ENCODE results near the gene GATA3.

The GATA3 gene

DNA sequence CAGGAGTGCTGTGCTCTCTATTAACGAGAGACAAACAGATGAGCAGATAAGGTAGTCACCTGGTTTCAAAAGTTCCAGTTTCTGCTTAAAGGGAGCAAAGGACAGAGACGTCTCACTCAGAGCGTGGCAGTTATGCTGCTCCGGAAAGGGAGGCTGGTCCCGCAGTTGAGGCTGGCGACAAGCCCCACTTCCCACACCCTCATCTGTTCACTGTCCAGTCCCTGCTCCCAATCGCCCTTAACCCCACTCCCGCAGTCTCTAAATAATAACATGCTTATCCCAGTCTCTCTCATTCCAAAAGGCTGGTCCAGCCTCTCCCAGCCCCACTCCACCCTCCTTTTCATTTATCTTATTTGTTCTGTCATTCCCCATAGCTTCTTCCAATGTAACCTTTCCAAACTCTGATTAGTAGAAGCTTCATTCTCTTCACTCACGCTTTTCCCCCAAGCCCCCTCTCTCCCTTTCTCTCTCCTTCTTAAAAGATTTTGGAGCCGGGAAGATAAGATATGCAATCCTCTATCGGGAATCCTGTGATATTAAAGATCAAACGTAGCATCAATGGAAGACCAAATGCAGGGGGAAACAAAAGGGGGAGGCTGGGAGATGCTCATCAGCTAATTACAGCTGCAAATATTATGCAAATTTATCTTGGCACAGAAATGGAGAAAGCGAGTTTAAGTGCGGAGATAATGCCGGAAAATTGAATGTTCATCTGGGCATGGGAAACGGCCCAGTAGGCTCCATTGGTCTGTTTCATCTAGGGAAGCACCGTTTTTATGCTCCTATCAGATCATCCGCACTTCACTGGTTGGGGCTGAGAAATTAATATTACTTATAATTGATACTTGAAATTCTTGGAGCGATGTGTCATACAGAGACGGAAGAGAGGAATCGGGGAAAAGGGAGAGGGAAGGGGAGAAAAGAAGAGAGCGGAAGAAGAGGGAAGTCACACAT is 16.3 kb upstream of the GATA3 start:
- no peak for DNase-seq (ENCODE audit: low read depth in 2 of 2)

DNA sequence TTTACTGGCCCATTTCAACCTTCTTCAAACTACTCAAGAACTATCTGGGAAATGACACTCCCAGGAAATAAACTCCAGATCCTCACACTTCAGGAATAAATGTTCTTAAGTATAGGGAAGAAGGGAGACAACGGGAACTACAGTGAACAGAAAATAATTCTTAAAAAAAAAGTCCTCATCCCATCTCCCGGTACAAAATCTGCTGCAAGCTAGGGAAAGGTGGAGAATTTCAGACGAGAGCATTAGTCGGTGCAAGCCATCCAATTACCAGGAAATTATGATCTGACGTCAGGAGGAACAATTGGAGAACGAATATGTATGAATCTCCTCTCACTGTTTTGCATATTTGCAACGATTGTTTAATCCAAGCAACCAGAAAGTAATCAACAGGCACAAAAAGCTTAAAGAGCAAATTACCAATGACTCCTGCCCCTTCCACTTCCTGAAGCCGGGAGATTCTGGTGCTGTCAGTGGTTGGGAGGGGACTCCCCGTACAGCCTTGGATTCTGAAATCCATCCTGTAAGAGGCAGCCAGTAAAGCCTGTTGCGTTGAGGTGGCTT is 15.1 kb upstream of the GATA3 start:
- no peak for DNase-seq (ENCODE audit: low read depth in 2 of 2)

DNA sequence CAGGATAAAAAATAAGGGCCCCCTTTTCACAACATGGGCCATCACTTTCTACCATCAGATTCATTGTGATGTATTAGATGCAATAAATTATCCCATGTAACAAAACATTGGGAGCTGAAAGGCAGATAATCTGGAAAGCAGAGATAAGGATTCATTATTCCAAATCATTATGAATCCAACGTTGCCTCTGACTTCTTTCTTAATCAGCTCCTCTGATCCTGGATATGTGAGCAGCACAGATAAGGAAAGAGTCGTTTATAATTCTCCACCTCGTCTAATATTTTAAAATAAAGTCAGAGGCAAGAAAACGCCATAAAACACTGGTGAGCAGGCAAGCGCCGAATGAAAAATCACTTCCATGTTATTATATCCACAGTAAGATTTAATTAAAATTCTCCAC is 13.8 kb upstream of the GATA3 start:
- no peak for DNase-seq (ENCODE audit: low read depth in 2 of 2)

DNA sequence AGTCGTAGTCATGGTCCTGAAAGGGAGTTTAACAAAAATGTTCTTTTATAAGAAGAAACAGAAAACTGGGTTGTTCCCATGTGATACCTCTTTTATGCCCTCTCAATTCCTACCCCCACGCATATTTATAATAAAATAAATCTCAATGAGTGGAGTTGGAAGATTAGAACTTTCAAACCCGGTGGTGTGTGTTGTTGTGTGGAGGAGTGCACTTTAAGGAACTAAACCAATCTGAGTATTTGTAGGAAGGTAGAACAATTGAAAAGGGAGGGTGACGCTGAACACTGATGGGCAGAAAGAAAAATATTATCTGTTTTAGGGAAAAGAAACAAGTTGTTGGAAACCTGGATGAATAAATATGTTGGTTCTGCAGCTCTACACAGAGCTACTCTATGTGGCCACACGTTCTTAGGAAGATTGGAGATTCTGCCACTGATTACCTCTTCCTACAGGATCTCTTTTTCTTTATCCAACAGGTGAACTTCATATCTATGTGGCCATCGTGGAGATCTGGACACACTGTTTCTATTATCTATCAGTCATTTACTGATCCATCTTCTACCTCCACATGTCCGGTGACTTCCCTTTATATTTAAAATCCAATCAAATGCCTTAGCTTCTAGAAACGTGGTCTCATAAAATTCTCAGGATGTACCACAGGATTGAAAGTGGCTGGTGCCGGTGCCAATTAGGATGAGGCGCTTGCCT is 13.1 kb upstream of the GATA3 start:
- no peak for DNase-seq (ENCODE audit: low read depth in 2 of 2)

DNA sequence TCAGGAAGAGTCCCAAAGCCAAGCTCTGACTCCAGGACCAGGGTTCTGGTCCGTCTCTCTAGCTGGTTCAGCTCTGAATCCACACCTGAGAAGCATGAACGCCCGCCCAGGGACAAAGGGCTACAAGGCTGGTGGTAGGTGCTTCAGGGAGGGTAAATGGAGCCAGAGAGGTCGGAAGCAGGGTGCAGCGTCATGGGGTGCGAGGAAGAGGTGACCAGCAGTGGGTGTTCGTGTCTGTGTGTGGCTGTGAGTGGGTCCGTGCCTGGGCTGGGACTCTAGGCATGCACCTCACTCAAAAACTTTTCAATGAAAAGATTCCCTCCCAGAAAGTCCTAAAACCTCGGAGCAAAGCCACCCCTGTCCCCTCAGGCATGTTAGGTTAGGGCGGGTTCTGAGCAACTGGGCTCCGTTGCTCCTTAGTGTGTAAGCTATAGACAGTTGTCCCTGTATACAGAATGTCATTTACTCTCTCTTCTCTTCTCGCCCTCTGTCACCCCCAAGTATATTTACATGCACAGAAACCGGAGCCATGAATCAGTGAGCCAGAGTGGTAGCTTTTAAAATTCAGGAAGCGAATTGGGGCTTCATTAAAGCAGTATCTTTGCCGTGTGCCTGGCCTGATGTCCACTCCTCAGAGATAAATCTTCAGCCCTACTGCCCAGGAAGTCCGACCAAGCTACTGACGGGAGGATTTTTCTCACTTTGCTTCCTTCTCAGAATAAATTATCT is 12.3 kb upstream of the GATA3 start:
- DNase-seq (ENCODE audit: low read depth in 2 of 2): no peak

DNA sequence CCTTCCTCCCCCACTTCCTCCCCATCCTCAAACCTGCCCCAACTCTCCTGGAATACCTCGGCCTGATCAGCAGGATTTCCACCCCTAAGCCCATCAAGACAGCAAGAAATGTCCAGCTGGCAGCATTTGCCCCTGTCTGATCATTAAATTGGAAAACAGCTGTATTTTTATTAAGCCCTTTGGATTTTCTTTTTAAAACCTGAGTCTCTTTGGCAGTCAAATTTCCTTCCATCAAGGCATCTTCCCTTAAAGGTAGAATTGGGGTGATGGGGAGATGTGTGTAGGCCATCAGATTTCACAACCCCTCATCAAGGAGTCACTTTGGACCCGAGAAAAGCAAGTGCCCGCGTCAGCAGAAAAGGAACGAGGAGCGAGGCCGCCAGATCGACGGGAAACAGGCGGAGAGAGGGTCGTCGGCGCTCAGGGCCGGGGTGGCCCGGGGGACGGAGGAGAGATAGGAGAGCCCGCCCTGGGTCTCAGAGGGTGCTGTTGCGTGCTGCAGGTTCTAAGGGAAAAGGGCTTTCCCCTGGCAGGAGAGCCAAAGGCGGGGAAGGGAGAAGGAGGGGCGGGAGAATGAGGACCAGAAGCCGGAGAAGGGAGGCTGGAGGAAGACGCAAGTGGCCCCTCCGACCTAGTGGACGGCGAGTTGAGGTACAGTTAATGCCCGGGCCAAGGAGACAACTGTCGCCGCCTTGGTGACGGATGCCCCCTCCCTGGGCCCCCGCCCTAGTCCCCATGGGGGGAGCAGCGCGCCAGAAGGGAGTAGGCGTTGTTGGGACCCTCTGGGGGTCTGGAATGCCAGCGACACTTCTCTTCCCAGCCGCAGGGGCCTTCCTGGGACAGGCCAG is 11.5 kb upstream of the GATA3 start:
- no peak for DNase-seq (ENCODE audit: low read depth in 2 of 2)

DNA sequence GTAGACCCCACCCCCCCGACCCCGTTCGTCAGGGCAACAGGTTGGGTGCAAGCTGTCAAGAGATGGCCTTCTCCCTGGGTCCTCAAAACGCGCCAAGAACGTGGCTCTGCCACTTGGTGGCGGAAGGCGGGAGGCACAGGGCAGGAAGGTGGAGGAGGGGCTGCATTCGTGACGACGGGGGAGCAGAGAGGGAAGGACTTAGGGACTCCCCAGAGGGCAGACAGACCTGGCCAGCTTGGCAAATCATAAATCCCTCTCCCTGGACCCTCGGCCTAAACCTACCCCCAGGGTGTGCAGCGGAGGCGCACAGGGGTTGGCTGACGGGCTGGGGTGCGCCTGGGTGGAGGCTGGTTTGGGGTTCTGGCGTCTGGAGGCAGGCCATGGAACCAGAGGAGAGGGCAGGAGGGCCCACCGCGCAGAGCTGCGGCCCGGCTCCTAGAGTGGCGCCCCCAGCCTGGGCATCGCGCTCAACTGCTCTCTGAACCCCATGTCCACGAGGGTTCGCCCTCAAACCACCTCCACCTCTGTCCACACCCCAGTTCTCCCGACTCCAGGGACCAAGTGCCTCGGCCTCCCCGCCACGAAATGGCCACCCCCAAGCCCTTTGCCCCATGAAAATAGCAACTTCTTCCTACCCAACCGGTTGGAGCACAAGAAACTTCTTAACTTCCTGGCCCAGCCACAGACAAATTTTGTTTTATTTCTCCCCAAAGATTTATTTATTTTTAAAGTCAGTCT is 10.8 kb upstream of the GATA3 start:
- DNase-seq (ENCODE audit: low read depth in 2 of 2): no peak

DNA sequence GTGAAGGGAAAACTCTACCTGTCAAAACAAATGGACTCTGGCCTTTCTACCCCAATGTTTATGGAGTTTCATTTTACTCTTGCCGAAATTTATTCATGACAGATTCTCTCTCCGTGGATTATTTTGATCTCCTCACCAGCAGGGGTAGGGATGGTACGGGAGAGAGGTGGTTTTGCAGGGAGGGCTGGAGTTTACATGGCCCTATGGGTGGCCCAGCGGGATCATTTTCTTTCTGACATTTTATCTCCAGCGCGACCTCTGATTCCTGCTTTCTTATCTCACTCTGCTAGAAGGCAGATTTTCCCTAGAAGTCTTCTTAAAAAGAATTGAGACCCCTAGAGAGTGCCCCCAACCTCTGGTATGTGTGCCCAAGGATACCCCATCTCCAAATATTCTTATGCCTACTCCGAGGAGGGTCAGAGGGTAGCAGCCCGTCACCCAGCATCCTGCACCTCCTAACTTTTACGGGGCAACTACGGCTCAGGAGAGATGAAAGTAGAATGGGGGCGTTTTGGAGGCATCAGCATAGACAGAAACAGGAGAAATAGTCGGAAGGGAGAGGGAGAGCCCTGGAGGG is 10.1 kb upstream of the GATA3 start:
- no peak for DNase-seq (ENCODE audit: low read depth in 2 of 2)

DNA sequence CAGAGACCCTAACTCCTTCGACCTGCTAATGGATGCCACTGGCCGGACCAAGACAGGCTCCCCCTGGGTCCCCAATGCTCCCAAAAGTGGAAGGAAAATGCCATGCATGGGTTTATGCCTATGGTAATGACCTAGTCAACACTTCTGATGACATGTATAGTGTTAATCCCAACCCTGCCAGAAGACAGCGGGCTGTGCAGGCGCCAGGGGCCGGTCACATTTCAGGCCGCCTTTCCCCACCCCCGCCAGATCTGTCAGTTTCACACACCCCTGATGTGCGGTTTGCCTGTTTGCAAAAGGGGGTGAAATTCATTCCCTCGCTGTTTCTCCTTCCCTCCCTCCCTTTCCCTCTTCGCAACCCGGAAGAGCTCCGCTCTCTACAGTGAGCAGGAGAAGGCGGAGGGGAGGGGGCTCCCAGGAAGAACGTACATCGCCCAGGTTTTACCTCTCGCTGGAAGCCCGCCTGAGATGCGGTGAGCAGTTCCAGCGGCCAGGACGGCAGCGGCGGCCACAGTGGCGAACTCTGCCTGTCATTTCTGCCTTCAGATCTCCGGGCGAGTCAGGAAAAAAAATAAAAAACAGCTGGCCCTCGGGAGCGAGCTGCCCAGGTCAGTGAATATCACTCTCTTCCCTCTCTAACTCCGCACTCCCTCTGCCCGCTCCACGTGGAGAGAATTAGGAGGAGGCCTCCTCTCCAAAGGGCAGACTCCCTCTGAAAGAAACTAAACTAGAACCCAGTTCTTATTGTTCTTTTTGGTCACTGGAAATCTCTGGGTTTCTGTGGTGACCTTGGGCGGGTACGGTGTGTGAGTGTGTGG is 9.4 kb upstream of the GATA3 start:
- DNase-seq (ENCODE audit: low read depth in 2 of 2): no peak

DNA sequence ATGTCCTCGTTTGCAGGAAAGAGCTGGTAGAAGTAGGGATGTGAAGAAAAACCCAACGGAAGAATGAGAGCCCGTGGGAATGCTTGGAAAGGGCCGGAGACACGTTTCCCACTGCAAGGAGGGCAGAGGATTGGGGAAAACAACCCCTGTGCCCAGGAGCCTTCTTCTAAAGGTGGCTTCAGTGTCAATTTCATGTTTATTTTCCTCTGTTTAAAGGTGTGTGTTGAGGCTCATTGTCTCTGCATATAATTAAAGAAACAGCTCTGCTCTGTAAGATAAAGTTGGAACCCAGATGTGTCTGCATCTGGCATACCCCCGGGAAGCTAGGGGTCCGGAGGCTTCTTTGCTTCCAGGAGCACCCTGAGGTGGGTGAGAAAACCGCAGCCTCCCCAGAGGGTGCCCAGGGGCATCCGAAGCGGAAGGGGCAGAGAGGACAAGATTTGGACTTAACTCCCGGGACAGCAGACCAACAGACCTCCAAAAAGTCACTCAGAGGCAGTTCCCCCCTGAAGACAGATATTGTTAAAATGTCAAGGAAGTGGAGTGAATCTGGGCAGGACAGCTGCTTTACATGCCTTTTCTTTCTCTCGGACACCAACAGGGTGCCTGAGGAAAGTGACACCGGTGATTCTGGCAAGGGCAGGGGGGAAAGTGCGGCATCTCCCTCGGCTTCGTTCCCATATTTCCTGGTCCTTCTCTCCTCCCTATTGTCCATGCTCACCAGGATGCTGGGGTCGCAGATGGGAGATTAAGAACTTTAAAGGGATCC is 8.6 kb upstream of the GATA3 start:
- DNase-seq (ENCODE audit: low read depth in 2 of 2): no peak

DNA sequence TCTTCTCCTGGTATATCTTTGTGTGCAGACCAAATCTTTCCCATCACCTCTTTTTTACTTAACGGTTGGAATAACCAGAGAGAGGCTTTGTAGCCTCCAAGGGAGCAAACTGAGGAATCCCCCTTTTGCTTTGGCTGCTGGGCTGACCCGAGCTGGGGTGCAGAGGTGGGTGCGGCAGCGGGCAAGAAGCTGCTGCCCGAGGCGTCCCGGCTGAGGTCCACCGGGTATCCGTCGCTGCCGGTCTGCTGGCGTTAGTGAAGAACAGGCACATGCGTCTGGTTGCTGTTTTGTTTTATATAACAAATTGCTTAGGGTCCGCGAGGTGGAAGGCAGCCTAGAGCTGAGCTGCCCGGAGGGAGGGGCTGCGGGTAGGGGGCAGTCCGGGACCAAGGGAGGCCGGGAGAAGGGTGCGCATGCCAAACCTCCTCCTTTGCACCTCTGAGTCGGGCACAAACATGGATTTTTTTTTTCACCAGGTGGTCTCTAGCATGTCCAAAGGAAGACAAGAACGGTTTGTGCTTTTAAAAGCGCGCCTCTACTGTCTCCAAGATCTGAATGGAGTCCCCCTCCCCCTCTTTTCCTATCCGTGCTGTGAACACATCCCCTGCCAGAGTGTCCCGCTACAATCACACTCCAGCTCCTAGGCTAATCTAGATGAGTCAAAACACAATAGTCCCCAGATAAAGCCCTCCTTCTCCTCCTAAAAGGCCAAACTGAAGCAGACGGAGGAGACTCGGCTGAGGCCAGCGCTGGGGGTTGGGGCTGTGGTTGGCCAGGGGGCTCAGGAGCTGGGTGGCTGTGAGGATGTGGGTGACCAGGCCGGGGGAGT is 6.8 kb upstream of the GATA3 start:
- no peak for DNase-seq (ENCODE audit: low read depth in 2 of 2)

DNA sequence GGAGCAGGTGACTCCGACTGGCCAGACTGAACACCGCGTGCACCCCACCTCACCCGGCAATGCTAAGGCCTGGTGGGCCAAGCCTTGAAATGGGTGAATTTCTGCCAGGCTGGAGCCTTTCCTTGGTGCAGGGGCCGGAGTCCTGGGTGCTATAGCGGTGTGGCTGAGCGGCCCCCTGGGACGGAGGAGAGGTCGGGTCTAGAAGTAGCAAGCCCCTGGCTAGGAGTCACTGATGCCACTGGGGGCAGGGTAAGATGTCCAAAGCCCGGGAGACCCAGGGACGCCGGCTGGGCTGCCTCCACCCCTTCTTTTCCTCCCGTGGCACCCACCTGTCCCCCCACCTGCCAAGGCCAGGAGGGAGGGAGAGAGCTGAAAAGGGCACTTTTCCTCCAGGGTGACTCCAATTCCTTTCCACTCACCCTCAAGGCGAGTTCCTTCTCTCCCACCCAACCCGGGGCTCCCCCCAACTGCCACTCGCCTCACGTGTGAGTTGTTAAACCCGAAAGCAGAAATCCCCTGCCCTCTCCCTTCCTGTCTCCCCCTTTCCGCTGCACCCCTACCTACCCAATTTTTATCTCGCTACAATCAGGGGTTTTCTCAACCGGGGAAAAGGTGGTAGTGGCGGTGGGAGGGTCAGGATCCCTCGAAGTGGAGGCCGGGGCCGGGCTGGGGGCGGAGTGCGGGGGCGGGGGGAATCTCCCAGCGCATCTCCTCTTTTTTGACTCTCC is 6.0 kb upstream of the GATA3 start:
- no peak for DNase-seq (ENCODE audit: low read depth in 2 of 2)

DNA sequence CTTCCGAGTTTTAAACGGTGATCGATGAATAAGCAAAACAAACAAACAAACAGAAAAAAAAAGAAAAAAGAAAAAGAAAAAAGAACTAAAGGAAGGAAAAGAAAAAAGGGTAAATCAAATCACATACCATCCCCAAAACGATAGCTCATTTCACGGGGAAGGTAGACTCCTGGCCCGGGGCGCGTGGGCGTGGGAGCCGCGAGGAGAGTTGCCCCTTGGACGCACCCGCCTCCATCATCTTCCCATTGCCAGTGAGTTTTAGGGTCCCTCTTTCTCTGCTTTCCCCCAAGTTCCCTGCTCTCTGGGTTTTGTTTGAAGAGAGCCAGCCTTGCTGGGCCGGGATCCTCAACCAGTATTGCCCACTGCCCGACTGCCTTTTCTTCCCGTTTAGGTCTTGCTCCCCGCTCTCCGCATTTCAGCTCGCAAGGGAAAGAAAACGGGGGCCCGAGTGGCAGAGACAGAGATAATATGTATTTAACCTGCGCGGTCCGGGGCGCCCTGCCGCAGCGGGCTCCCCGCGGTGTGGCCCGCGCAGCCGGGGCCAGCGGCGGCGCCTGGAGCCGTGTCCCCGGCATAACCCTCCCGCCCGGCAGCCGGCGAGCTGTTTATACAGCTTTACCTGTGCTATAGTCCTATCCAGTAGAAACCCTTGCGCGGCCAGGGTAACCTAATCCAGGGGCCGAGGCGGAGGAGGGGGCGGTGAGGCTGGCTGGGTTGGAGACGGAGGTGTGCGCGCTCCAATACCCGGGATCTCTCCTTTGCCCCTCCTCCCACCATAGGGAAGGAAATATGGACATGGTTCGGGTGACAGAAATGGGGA is 5.2 kb upstream of the GATA3 start:
- no peak for DNase-seq (ENCODE audit: low read depth in 2 of 2)

DNA sequence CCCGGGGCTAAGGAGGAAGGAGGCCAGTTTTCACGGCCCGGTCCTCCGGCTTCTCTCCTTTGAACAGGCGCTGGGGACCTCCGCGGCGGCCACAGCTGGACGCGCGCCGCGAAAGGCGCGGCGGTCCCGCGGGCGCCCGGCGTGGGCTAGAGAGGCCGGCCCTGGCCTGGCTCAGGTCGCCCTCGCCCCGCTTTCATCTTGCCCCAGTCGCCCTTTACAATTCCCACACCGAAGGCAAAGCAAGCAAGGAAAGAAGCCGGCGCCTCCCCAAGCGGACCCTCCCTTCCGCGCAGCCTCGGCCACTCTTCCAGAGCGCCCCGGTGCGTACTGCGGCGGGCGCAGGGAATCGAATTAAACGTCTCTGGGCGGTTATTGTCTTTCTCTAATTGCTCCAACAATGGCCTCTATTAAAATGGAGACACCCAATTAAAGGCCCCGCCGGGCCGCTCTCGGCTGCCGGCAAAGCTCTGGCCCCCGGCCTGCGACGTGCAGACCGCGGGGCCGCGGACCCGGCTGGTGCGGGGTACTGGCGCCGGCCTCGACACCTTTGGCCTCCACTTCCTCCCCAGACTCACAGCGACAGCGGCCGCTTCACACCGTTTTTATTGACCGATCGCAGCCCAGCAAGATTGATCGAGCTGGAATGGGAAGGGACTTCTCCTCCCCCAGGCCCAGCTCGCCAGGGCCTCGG is 4.5 kb upstream of the GATA3 start:
- no peak for DNase-seq (ENCODE audit: low read depth in 2 of 2)

DNA sequence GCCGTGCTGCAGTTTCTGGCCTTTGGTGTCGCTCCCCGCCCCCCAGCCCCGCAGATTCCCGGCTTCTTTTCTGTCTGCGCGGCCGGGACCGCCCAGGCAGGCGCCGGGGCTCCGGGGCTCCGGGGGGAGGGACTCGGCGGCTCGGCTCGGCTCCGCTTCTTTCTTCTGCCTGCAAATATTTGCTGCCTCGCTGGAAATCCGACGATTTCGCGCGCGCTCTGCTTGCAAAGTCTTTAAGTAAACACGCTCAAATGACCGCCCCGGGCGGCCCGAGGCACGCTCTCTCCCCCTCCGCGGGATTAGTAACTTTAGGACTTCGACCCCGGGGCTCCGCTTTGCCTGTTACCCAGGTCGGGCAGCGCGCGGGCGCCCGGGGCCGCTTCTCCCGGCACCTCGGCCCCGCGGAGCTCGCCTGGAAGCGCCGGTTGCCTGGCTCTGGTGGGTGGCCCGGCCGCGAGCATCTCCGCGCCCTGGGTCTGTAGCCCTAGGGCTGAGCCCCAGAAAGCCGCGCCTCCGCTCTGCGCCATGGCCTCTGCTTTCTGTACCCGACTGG is 3.9 kb upstream of the GATA3 start:
- no peak for DNase-seq (ENCODE audit: low read depth in 2 of 2)
